Fibroblast of peridontal ligament (primary cell): ENCODE data around the gene CORO1A.
"Not testable (repeated sequence)": the region's sequence is repeated elsewhere in the genome, so short reads cannot be mapped to it uniquely, and the experiment has no call there.

Source experiments
- DNase-seq: peaks from one replicate; pipeline ENCODE4 v3.0.0-alpha.2; 2010; ENCODE audit errors: extremely low read depth

The CORO1A gene

GRCh38 chr16:30205541-30206236 lies 22.3 kb downstream of the CORO1A start:
- DNase-seq = not testable (repeated sequence)

- DNase-seq = not testable (repeated sequence)
Measured at GRCh38 chr16:30206252-30206651, 22.9 kb downstream of the CORO1A start.

GRCh38 chr16:30207063-30207704 lies 23.8 kb downstream of the CORO1A start:
- DNase-seq = not testable (repeated sequence)

- DNase-seq = not testable (repeated sequence)
Measured at GRCh38 chr16:30209032-30209431, 25.6 kb downstream of the CORO1A start.

- DNase-seq = not testable (repeated sequence)
Measured at GRCh38 chr16:30211414-30211813, 28.0 kb downstream of the CORO1A start.

GRCh38 chr16:30217082-30217481 lies 33.7 kb downstream of the CORO1A start:
- not testable (repeated sequence) for DNase-seq
